ENCODE results near the gene ACE. TPM values are rescaled to one million over a fixed set of nuclear protein-coding genes. Genes with fewer than 3 reads are reported as not detected.

ACE gene
- total and polyA plus RNA-seq, 2 donors from 2014 or later, result 4.3 to 12.9 TPM

DNA sequence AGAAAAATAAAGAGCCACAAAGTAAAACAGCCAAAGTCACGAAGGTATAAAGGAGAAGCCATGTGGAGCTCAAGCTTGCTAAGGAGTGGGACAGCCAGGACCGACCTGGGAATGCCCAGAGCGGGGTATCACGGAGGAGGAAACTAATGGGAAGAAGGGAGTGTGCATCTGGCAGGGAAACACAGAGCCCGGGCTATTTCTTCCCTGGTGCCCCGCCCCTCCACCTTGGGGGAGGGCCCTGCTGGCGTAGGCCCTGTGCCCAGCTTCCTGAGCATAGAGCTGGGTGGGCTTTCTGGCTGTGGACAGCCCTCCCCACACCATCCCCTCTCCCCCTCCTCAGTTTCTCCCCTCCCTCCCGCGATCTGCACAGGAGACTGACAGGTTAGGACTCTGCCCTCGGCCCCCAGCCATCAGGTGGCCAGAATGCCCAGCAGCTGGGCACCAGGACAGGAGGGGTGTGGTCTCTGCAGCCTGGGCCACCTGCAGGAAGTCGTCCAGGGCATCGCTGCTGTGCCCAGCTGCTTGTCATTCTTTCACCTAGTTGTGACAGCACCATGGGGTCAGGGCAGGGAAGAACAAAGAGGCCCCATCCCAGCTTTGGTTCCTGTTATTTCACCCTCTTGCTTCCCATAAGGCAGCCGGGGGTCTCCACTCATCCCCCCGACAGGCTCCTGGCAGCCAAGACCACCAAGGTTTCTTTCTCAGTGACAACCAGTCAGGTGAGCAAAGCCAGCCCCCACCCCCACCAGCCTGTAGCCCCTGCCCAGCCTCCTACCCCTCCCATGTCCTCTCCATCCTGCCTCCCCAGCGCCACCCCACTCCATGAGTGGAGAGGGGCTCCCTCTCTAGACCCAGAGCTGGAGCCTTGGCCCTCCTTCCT is 66.3 kb downstream of the ACE start:
- Histone ChIP-seq H3K27ac (ENCODE audit: low read depth in 2 of 2, low read length in 2 of 2) (no peak overlapping the region), H3K36me3 (ENCODE audit: control insufficient read depth in 2 of 3, insufficient read depth in 3 of 3, low read length in 3 of 3) (no peaks in the 10 kb centered on the region), H3K9me3 (ENCODE audit: control insufficient read depth in 2 of 3, insufficient read depth in 1 of 3, low read length in 3 of 3) (no peaks in the 10 kb centered on the region), H3K9ac (ENCODE audit: low read length in 3 of 3) (no peak overlapping the region), H3K27me3 (ENCODE audit: control insufficient read depth, insufficient read depth, low read length) (peaks cover 6% of the 10 kb centered on the region), H3K4me1 (ENCODE audit: control insufficient read depth in 2 of 3, insufficient read depth in 2 of 3, low read depth in 1 of 3, low read length in 3 of 3) (peaks cover 0 to 3% (median 0%) of the 10 kb centered on the region in 3 donors), H3K4me3 (ENCODE audit: low read length in 3 of 3) (no peak overlapping the region)
- peak in 2 of 5 donors; percentile 23 to 47 for DNase-seq
- intact Hi-C loops (cut with DNase I), result no loop called here
- FAIRE-seq, result no peak
- TF ChIP-seq, protein P1, sequence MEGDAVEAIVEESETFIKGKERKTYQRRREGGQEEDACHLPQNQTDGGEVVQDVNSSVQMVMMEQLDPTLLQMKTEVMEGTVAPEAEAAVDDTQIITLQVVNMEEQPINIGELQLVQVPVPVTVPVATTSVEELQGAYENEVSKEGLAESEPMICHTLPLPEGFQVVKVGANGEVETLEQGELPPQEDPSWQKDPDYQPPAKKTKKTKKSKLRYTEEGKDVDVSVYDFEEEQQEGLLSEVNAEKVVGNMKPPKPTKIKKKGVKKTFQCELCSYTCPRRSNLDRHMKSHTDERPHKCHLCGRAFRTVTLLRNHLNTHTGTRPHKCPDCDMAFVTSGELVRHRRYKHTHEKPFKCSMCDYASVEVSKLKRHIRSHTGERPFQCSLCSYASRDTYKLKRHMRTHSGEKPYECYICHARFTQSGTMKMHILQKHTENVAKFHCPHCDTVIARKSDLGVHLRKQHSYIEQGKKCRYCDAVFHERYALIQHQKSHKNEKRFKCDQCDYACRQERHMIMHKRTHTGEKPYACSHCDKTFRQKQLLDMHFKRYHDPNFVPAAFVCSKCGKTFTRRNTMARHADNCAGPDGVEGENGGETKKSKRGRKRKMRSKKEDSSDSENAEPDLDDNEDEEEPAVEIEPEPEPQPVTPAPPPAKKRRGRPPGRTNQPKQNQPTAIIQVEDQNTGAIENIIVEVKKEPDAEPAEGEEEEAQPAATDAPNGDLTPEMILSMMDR (IDR thresholded peaks at IDR 0.05; ENCODE audit: borderline replicate concordance, extremely low read depth, insufficient read depth), result no peak

DNA sequence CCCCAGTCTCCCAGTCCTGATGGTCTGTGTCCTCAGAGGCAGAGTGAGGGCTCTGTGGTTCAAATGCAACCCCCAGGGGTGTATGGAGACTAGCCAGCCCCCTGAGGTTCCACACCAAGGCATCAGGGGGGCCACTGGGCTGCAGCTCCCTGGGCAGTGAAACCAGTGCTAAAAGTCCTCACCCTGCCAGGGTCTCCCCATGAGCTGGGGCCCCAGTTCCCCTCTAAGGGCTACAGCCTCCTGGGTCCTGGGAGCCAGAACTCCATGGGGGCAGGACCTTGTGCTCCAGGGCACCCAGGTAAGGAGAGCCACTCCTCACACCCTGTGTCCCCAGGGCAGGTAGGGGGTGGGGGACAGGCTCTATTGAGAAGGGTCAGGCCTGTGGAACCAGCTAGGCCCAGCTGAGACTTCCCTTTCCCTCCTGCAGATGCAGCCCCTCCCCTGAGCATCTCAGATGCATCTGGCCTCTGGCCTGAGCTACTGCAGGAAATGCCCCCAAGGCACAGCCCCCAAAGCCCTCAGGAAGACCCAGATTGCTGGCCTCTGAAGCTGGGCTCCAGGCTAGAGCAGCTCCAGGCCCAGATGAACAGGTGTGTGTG is 67.1 kb downstream of the ACE start:
- H3K4me1 ChIP-seq (ENCODE audit: control insufficient read depth in 2 of 3, insufficient read depth in 2 of 3, low read depth in 1 of 3, low read length in 3 of 3), result no peaks in the 10 kb centered on the region
- TF ChIP-seq, protein P1 (IDR thresholded peaks at IDR 0.05; ENCODE audit: borderline replicate concordance, extremely low read depth, insufficient read depth), result no peak
- intact Hi-C loops (cut with DNase I), result no loop called here
- no peak overlapping the region for H3K27ac ChIP-seq (ENCODE audit: low read depth in 2 of 2, low read length in 2 of 2)
- FAIRE-seq (no peak), DNase-seq (no peak)
- H3K9me3 ChIP-seq (ENCODE audit: control insufficient read depth in 2 of 3, insufficient read depth in 1 of 3, low read length in 3 of 3), result no peaks in the 10 kb centered on the region
- no peak overlapping the region for H3K9ac ChIP-seq (ENCODE audit: low read length in 3 of 3)
- no peaks in the 10 kb centered on the region for H3K36me3 ChIP-seq (ENCODE audit: control insufficient read depth in 2 of 3, insufficient read depth in 3 of 3, low read length in 3 of 3)
- no peak overlapping the region for H3K4me3 ChIP-seq (ENCODE audit: low read length in 3 of 3)
- H3K27me3 ChIP-seq (ENCODE audit: control insufficient read depth, insufficient read depth, low read length), result peaks cover 2% of the 10 kb centered on the region

DNA sequence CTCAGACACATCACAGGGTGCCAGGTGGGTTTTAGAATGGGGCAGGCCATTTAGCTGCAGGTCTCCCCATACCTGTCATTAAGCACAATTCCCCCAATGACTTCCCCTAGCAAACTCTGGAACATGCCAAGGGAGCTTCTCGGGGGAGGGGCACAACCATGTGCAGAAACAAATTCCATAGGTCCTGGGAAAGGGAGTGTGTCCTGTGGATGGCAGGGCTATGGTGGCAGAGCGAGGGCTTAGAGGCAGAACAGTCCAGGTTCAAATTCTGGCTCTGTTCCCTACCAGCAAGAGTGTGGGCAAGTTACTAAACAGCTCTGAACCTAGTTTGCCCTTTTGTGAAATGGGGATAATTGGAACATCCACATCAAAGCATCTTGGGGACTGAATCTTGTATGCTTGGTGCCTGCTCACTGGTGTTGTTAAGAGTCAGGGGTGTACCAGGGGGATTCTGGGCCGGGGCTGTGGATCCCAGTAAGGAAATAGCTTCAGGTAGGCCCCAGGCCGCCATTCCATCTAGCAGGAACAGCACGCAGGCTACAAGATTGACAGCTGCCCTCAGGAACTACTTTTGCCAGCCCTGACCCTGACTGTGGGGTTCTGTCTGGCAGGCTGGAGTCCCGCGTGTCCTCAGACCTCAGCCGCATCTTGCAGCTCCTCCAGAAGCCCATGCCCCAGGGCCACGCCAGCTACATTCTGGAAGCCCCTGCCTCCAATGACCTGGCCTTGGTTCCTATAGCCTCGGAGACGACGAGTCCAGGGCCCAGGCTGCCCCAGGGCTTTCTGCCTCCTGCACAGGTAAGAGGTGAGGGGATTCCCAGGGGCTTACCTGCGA is 67.8 kb downstream of the ACE start:
- H3K36me3 ChIP-seq (ENCODE audit: control insufficient read depth in 2 of 3, insufficient read depth in 3 of 3, low read length in 3 of 3), result no peaks in the 10 kb centered on the region
- no peaks in the 10 kb centered on the region for H3K9me3 ChIP-seq (ENCODE audit: control insufficient read depth in 2 of 3, insufficient read depth in 1 of 3, low read length in 3 of 3)
- TF ChIP-seq, protein P1 (IDR thresholded peaks at IDR 0.05; ENCODE audit: borderline replicate concordance, extremely low read depth, insufficient read depth), result no peak
- H3K4me1 ChIP-seq (ENCODE audit: control insufficient read depth in 2 of 3, insufficient read depth in 2 of 3, low read depth in 1 of 3, low read length in 3 of 3), result peaks cover 0 to 3% (median 2%) of the 10 kb centered on the region in 3 donors
- no peaks in the 10 kb centered on the region for H3K27me3 ChIP-seq (ENCODE audit: control insufficient read depth, insufficient read depth, low read length)
- no peak overlapping the region for H3K27ac ChIP-seq (ENCODE audit: low read depth in 2 of 2, low read length in 2 of 2)
- intact Hi-C loops (cut with DNase I), result no loop called here
- DNase-seq (no peak), FAIRE-seq (no peak)
- no peak overlapping the region for H3K9ac ChIP-seq (ENCODE audit: low read length in 3 of 3)
- H3K4me3 ChIP-seq (ENCODE audit: low read length in 3 of 3), result no peak overlapping the region

Data from kidney (tissue), 14 donors.